IMR-90 (cell line): Measurements from ENCODE around the gene GRID1. TPM values are rescaled to one million over a fixed set of nuclear protein-coding genes. Genes with fewer than 3 reads are reported as not detected.

Experiments
- ATAC-seq: fragments of 200-7000 bp; cut with Tn5 transposase; 2 replicates; pipeline ENCODE4 v1.9.1; 2020; ENCODE audit warnings: low read depth, mild to moderate bottlenecking, moderate library complexity
- BruUV-seq: library from RNA; stranded (reverse); fragments of 400-500 nt; replicated peaks from 2 replicates; lab custom pipeline; 2021; lab: Mats Ljungman, UMichigan
- CTCF ChIA-PET: fragments of 300-600 bp; formaldehyde crosslinking; extraction: SDS; loops from one replicate; lab custom pipeline; 2021; ENCODE audit warnings: antibody characterized with exemption; lab: Yijun Ruan, JAX
- POLR2A ChIA-PET: fragments of 300-600 bp; sonication (Branson Sonifier 250); formaldehyde crosslinking; loops from one replicate; lab custom pipeline; 2022; ENCODE audit warnings: antibody characterized with exemption; ENCODE audit not compliant: unreplicated experiment; lab: Charles Lee
- DNase-seq: peaks from one replicate; pipeline ENCODE4 v3.0.0; 2013
- H2AFZ ChIP-seq: replicated peaks from 2 replicates; pipeline ENCODE3; 2013; ENCODE audit warnings: low read length, mild to moderate bottlenecking; ENCODE audit not compliant: poor library complexity
- H2AK5ac ChIP-seq: 2 replicates; pipeline ENCODE4 v1.6.1; 2013; ENCODE audit warnings: low read depth, low read length, inconsistent platforms
- H2AK9ac ChIP-seq: replicated peaks from 2 replicates; pipeline ENCODE3; 2013; ENCODE audit warnings: mild to moderate bottlenecking, low read depth, low read length, moderate library complexity; ENCODE audit not compliant: poor library complexity
- H2BK120ac ChIP-seq: 2 replicates; pipeline ENCODE4 v1.6.1; 2013; ENCODE audit warnings: low read depth, low read length, inconsistent platforms
- H2BK15ac ChIP-seq: 3 replicates; pipeline ENCODE4 v1.6.1; 2013; ENCODE audit warnings: low read depth, low read length, inconsistent platforms
- H2BK20ac ChIP-seq: 2 replicates; pipeline ENCODE4 v1.6.1; 2013; ENCODE audit warnings: low read depth, mild to moderate bottlenecking, inconsistent platforms, low read length, moderate library complexity
- H2BK5ac ChIP-seq: 2 replicates; pipeline ENCODE4 v1.6.1; 2013; ENCODE audit warnings: mild to moderate bottlenecking, low read depth, low read length, inconsistent platforms; ENCODE audit not compliant: poor library complexity, severe bottlenecking
- H3K14ac ChIP-seq: replicated peaks from 2 replicates; pipeline ENCODE4 v1.6.1; 2013; ENCODE audit warnings: low read depth, low read length, inconsistent platforms
- H3K18ac ChIP-seq: 2 replicates; pipeline ENCODE4 v1.6.1; 2013; ENCODE audit warnings: low read depth, low read length, control low read depth
- H3K23ac ChIP-seq: 2 replicates; pipeline ENCODE4 v1.6.1; 2013; ENCODE audit warnings: low read depth, low read length, inconsistent platforms
- H3K27ac ChIP-seq: 2 replicates; pipeline ENCODE4 v1.5.1; 2013; ENCODE audit warnings: mild to moderate bottlenecking, control low read depth, low read length; ENCODE audit not compliant: insufficient read depth
- H3K27me3 ChIP-seq: 2 replicates; pipeline ENCODE4 v1.6.1; 2013; ENCODE audit warnings: low read length; ENCODE audit not compliant: control insufficient read depth, insufficient read depth
- H3K36me3 ChIP-seq: 2 replicates; pipeline ENCODE4 v1.6.1; 2013; ENCODE audit warnings: low read length, mixed read lengths; ENCODE audit not compliant: control insufficient read depth, insufficient read depth
- H3K4ac ChIP-seq: 2 replicates; pipeline ENCODE4 v1.6.1; 2013; ENCODE audit warnings: low read depth, low read length, inconsistent platforms
- H3K4me1 ChIP-seq: 2 replicates; pipeline ENCODE4 v1.6.1; 2013; ENCODE audit warnings: low read length, mixed read lengths; ENCODE audit not compliant: control insufficient read depth, insufficient read depth
- H3K4me2 ChIP-seq: 2 replicates; pipeline ENCODE4 v1.6.1; 2013; ENCODE audit warnings: low read depth, mild to moderate bottlenecking, control low read depth, low read length, moderate library complexity
- H3K4me3 ChIP-seq: 2 replicates; pipeline ENCODE4 v1.5.1; 2013; ENCODE audit warnings: low read depth, mild to moderate bottlenecking, control low read depth, low read length, moderate library complexity; ENCODE audit not compliant: insufficient read depth
- H3K56ac ChIP-seq: 2 replicates; pipeline ENCODE4 v1.6.1; 2013; ENCODE audit warnings: low read length, inconsistent platforms; ENCODE audit not compliant: insufficient read depth; ENCODE audit errors: extremely low read depth
- H3K79me1 ChIP-seq, 2 experiments: 2 replicates each; pipeline ENCODE4 v1.6.1; 2013; ENCODE audit warnings: low read length in 2 of 2, inconsistent platforms in 1 of 2, low read depth in 1 of 2
- H3K9ac ChIP-seq: 2 replicates; pipeline ENCODE4 v1.6.1; 2013; ENCODE audit warnings: low read depth, low read length, control low read depth
- H3K9me1 ChIP-seq: 2 replicates; pipeline ENCODE4 v1.6.1; 2013; ENCODE audit warnings: low read length, inconsistent platforms; ENCODE audit not compliant: insufficient read depth
- H3K9me3 ChIP-seq: 2 replicates; pipeline ENCODE4 v1.6.1; 2013; ENCODE audit warnings: low read length; ENCODE audit not compliant: control insufficient read depth, insufficient read depth
- H4K20me1 ChIP-seq: 2 replicates; pipeline ENCODE4 v1.6.1; 2013; ENCODE audit warnings: low read length, inconsistent platforms; ENCODE audit not compliant: insufficient read depth
- H4K5ac ChIP-seq: 2 replicates; pipeline ENCODE4 v1.6.1; 2013; ENCODE audit warnings: mild to moderate bottlenecking, low read depth, low read length, control low read depth
- H4K8ac ChIP-seq, 2 experiments: 2 replicates each; pipeline ENCODE4 v1.6.1; 2013; ENCODE audit warnings: low read depth in 2 of 2, low read length in 2 of 2, control low read depth in 1 of 2, inconsistent platforms in 1 of 2
- H4K91ac ChIP-seq: 2 replicates; pipeline ENCODE4 v1.6.1; 2013; ENCODE audit warnings: low read depth, low read length, inconsistent platforms; ENCODE audit not compliant: insufficient read depth
- BHLHE40 ChIP-seq: fragments of 150-350 bp; IDR thresholded peaks from 2 replicates; pipeline ENCODE4 v1.6.1; 2016; ENCODE audit warnings: mild to moderate bottlenecking, low read depth, low read length
- MAFK ChIP-seq: IDR thresholded peaks from 2 replicates; pipeline ENCODE4 v1.6.1; 2012; ENCODE audit warnings: low read depth, low read length, improper control_type of control experiment
- RCOR1 ChIP-seq: IDR thresholded peaks from 2 replicates; pipeline ENCODE4 v1.6.1; 2012; ENCODE audit warnings: mild to moderate bottlenecking, low read length, improper control_type of control experiment; ENCODE audit not compliant: insufficient replicate concordance
- WGBS, 2 experiments: methylation state at CpG; one replicate each; pipeline versions ENCODE4 v1.1.5 to v1.1.7; 2013; ENCODE audit warnings: missing lambda C conversion rate in 2 of 2; ENCODE audit not compliant: insufficient read length in 1 of 2; ENCODE audit errors: extremely low coverage in 2 of 2; 5-methylcytosine and 5-hydroxymethylcytosine counted together
- dilution Hi-C: fragments of 300-500 bp; cut with HindIII; formaldehyde crosslinking; loops from one replicate; pipeline ENCODE4 v1.14.3; 2018; ENCODE audit warnings: low sequenced_read_pairs; ENCODE audit not compliant: unreplicated experiment
- in situ Hi-C: fragments of 300-500 bp; cut with MboI; formaldehyde crosslinking; loops from 3 replicates; pipeline ENCODE4 v1.14.3; 2019; ENCODE audit warnings: low sequenced_read_pairs, inconsistent platforms, mixed read lengths
- intact Hi-C: fragments of 100-400 bp; cut with micrococcal nuclease; formaldehyde crosslinking; loops from 2 replicates; pipeline ENCODE4 v1.10.0; 2022
- polyA plus RNA-seq, 3 experiments: library from polyadenylated mRNA; depleted of rRNA; stranded (reverse); fragments of >200 nt; gene quantifications; 2 replicates each; pipeline ENCODE4 v1.2.3, GENCODE V29; 2012; ENCODE audit warnings: low replicate concordance in 1 of 3
- total RNA-seq: library from RNA; depleted of rRNA; stranded (reverse); fragments of >200 nt; gene quantifications from 2 replicates; pipeline ENCODE4 v1.2.3, GENCODE V29; 2012

The GRID1 gene
- total and polyA plus RNA-seq, 2 of the 4 experiments (the other 2 are of a cell fraction), result not detected

- Histone ChIP-seq H3K9me1 (no peaks in the 10 kb centered on the region), H3K9ac (no peak overlapping the region), H3K4me3 (no peak overlapping the region), H2AK5ac (no peak overlapping the region), H3K36me3 (no peaks in the 10 kb centered on the region), H3K18ac (no peak overlapping the region), H3K79me1 (no peaks in the 10 kb centered on the region), H3K27ac (no peak overlapping the region), H2AFZ (no peak overlapping the region), H3K23ac (no peak overlapping the region), H3K56ac (no peak overlapping the region), H4K20me1 (no peaks in the 10 kb centered on the region), H4K8ac (no peak overlapping the region), H3K27me3 (no peaks in the 10 kb centered on the region), H2BK15ac (no peak overlapping the region), H2AK9ac (no peak overlapping the region), H3K9me3 (peaks cover 20% of the 10 kb centered on the region; the same call in 1 of the 2 replicates), H4K91ac (no peak overlapping the region), H3K4me1 (no peaks in the 10 kb centered on the region), H2BK120ac (no peak overlapping the region), H3K4me2 (no peak overlapping the region), H2BK5ac (no peak overlapping the region), H3K14ac (no peak overlapping the region), H2BK20ac (no peak overlapping the region), H3K4ac (no peak overlapping the region), H4K5ac (no peak overlapping the region)
- no TSS peak for BruUV-seq
- in situ Hi-C loops (no loop called here), intact Hi-C loops (no loop called here), dilution Hi-C loops (no loop called here)
- ChIA-PET CTCF (no interaction called here), POLR2A (no interaction called here)
- DNase-seq (no peak), ATAC-seq (no peak)
- WGBS, 2 experiments, result no CpG with 5 or more reads among the region's 2 CpGs
- TF ChIP-seq RCOR1 (no peak), BHLHE40 (no peak), MAFK (no peak)
These were observed 415.7 kb downstream of the GRID1 start for GRCh38 chr10:85950921-85951320.
